HepG2 (cell line): ENCODE results near the gene CDC26. TPM values are rescaled to one million over a fixed set of nuclear protein-coding genes. Genes with fewer than 3 reads are reported as not detected.
A peak's percentile ranks its signal among the peaks of the same experiment; 100 is the strongest.

Source experiments
- ARID5B ChIP-seq: IDR thresholded peaks from 2 replicates; pipeline ENCODE4 v1.4.0; 2020; ENCODE audit warnings: mild to moderate bottlenecking, missing genetic modification reagents
- ATAD3A ChIP-seq: sonication (generic); formaldehyde crosslinking; IDR thresholded peaks from 2 replicates; pipeline ENCODE4 v1.4.0; 2020; ENCODE audit warnings: missing genetic modification reagents
- ATF3 ChIP-seq: sonication (generic); formaldehyde crosslinking; IDR thresholded peaks from 2 replicates; pipeline ENCODE4 v1.4.0; 2020; ENCODE audit warnings: missing genetic modification reagents
- CENPBD1 ChIP-seq: sonication (generic); formaldehyde crosslinking; IDR thresholded peaks from 2 replicates; pipeline ENCODE4 v1.8.0; 2022; ENCODE audit warnings: missing genetic modification reagents, low read depth, mild to moderate bottlenecking, borderline replicate concordance
- CSRNP1 ChIP-seq: sonication (generic); formaldehyde crosslinking; IDR thresholded peaks from 2 replicates; pipeline ENCODE4 v1.8.1; 2023; ENCODE audit warnings: mild to moderate bottlenecking, missing genetic modification reagents
- MYNN ChIP-seq: sonication (generic); formaldehyde crosslinking; IDR thresholded peaks from 2 replicates; pipeline ENCODE4 v1.4.0; 2020; ENCODE audit warnings: mild to moderate bottlenecking, low read depth, missing genetic modification reagents
- NR2F2 ChIP-seq: IDR thresholded peaks from 2 replicates; pipeline ENCODE4 v1.6.1; 2012; ENCODE audit warnings: low read depth, inconsistent platforms, borderline replicate concordance
- PHB2 ChIP-seq: fragments of 450-650 bp; IDR thresholded peaks from 2 replicates; pipeline ENCODE4 v1.6.1; 2018; ENCODE audit not compliant: partially characterized antibody
- SMAD1 ChIP-seq: sonication (generic); formaldehyde crosslinking; IDR thresholded peaks from 2 replicates; pipeline ENCODE4 v1.4.0; 2020; ENCODE audit warnings: missing genetic modification reagents, low read depth, mild to moderate bottlenecking, borderline replicate concordance
- TEAD3 ChIP-seq: optimal IDR thresholded peaks from 2 replicates; pipeline ENCODE3; 2016; ENCODE audit warnings: borderline replicate concordance
- U2AF2 ChIP-seq: fragments of 200-400 bp; formaldehyde crosslinking; IDR thresholded peaks from 2 replicates; pipeline ENCODE4 v1.6.1; 2017; ENCODE audit warnings: low read depth, mild to moderate bottlenecking, low read length
- YY1 ChIP-seq: IDR thresholded peaks from 2 replicates; pipeline ENCODE4 v1.6.1; 2011; ENCODE audit warnings: low read length, low read depth, moderate library complexity, mild to moderate bottlenecking; ENCODE audit not compliant: insufficient read depth, insufficient replicate concordance
- ZBTB43 ChIP-seq: sonication (generic); formaldehyde crosslinking; conservative IDR thresholded peaks from 2 replicates; pipeline ENCODE4 v1.4.0; 2020; ENCODE audit warnings: missing genetic modification reagents
- ZFY ChIP-seq: sonication (generic); formaldehyde crosslinking; IDR thresholded peaks from 2 replicates; pipeline ENCODE4 v1.4.0; 2020; ENCODE audit warnings: missing genetic modification reagents
- ZNF232 ChIP-seq: sonication (generic); formaldehyde crosslinking; IDR thresholded peaks from 2 replicates; pipeline ENCODE4 v1.4.0; 2020; ENCODE audit warnings: missing genetic modification reagents, borderline replicate concordance
- ZNF337 ChIP-seq: sonication (generic); formaldehyde crosslinking; IDR thresholded peaks from 2 replicates; pipeline ENCODE4 v1.5.1; 2020; ENCODE audit warnings: missing genetic modification reagents, low read depth, mild to moderate bottlenecking, borderline replicate concordance
- ZNF343 ChIP-seq: sonication (generic); formaldehyde crosslinking; IDR thresholded peaks from 2 replicates; pipeline ENCODE4 v1.4.0; 2020; ENCODE audit warnings: mild to moderate bottlenecking, missing genetic modification reagents
- ZNF367 ChIP-seq: sonication (generic); formaldehyde crosslinking; IDR thresholded peaks from 2 replicates; pipeline ENCODE4 v1.4.0; 2020; ENCODE audit warnings: missing genetic modification reagents, borderline replicate concordance
- ZNF446 ChIP-seq: sonication (generic); formaldehyde crosslinking; IDR thresholded peaks from 2 replicates; pipeline ENCODE4 v1.5.0; 2020; ENCODE audit warnings: mild to moderate bottlenecking, missing genetic modification reagents
- ZNF562 ChIP-seq: sonication (generic); formaldehyde crosslinking; IDR thresholded peaks from 2 replicates; pipeline ENCODE4 v1.8.0; 2022; ENCODE audit warnings: missing genetic modification reagents, borderline replicate concordance
- ZNF570 ChIP-seq: sonication (generic); formaldehyde crosslinking; IDR thresholded peaks from 2 replicates; pipeline ENCODE4 v1.4.0; 2020; ENCODE audit warnings: mild to moderate bottlenecking, missing genetic modification reagents, borderline replicate concordance
- ZNF782 ChIP-seq: sonication (generic); formaldehyde crosslinking; IDR thresholded peaks from 2 replicates; pipeline ENCODE4 v1.4.0; 2020; ENCODE audit warnings: missing genetic modification reagents, mild to moderate bottlenecking, borderline replicate concordance
- polyA plus RNA-seq, 8 experiments: library from polyadenylated mRNA; depleted of rRNA in 3 of 8; stranded (reverse) in 7 of 8; unstranded in 1 of 8; fragments of >200 nt; fragmentation: Illumina TruSeq in 4 of 8; extraction: Trizol in 4 of 8; gene quantifications; 2 replicates each; pipeline versions ENCODE4 v1.2.1 to v1.2.3, GENCODE V29; 2011 to 2016; ENCODE audit warnings: low read depth in 4 of 8, missing spikeins in 1 of 8, mixed read lengths in 1 of 8; ENCODE audit not compliant: insufficient read depth in 1 of 8
- total RNA-seq, 5 experiments: library from RNA; depleted of rRNA; stranded (reverse); fragments of >200 nt; fragmentation: Illumina TruSeq; extraction: Trizol; gene quantifications; 2 replicates each; pipeline ENCODE4 v1.2.3, GENCODE V29; 2016; ENCODE audit warnings: low read depth in 1 of 5

CDC26 gene
- total and polyA plus RNA-seq, 2 of the 13 experiments (the other 11 are each of a cell fraction or from before 2014, with no cell fraction given), result 26.6 to 57.9 TPM

- TF ChIP-seq MYNN (CRISPR knock-in tag) (no peak), ATAD3A (CRISPR knock-in tag) (no peak), ZNF446 (0 out of 2 replicates have a peak, but pooled peaks have one; percentile 24), PHB2 (no peak), ZNF562 (CRISPR knock-in tag) (no peak), ARID5B (CRISPR knock-in tag) (peak; percentile 46), ATF3 (CRISPR knock-in tag) (no peak), CENPBD1 (no peak), ZNF343 (no peak), NR2F2 (peak; percentile 72; the same call in 1 of the 2 replicates), ZNF337 (CRISPR knock-in tag) (no peak), ZNF232 (CRISPR knock-in tag) (no peak), ZBTB43 (CRISPR knock-in tag) (peak; percentile 25; the same call in 1 of the 2 replicates), CSRNP1 (CRISPR knock-in tag) (peak; percentile 17; the same call in 1 of the 2 replicates), ZFY (CRISPR knock-in tag) (peak; percentile 81), SMAD1 (CRISPR knock-in tag) (0 out of 2 replicates have a peak, but pooled peaks have one; percentile 23), TEAD3 (CRISPR knock-in tag) (peak; percentile 57), U2AF2 (no peak), ZNF782 (CRISPR knock-in tag) (no peak), ZNF570 (CRISPR knock-in tag) (no peak), YY1 (no peak), ZNF367 (CRISPR knock-in tag) (peak; percentile 66; the same call in 1 of the 2 replicates)
Measured at GRCh38 chr9:113221003-113221799, 54.2 kb downstream of the CDC26 start, which contains the start of the genes FKBP15 and SLC31A1 (continued).
